Endothelial cell of umbilical vein (primary cell): ENCODE data around the gene NLGN1. TPM values are rescaled to one million over a fixed set of nuclear protein-coding genes. Genes with fewer than 3 reads are reported as not detected.

Source experiments
- BruUV-seq: library from RNA; stranded (reverse); fragments of 400-500 nt; replicated peaks from 2 replicates; lab custom pipeline; 2021; lab: Mats Ljungman, UMichigan
- CTCF ChIA-PET: fragments of 300-600, 350-600 bp; sonication (Branson Sonifier 250); formaldehyde crosslinking; loops from one replicate; lab custom pipeline; 2021; ENCODE audit warnings: antibody characterized with exemption, inconsistent platforms; lab: Charles Lee
- POLR2A ChIA-PET: fragments of 300-600, 350-600 bp; sonication (Branson Sonifier 250); formaldehyde crosslinking; loops from one replicate; lab custom pipeline; 2021; ENCODE audit warnings: antibody characterized with exemption, inconsistent platforms; lab: Charles Lee
- DNase-seq: peaks from one replicate; pipeline ENCODE4 v3.0.0-alpha.2; 2011; ENCODE audit warnings: low read depth, low spot score
- FAIRE-seq: peaks from 2 replicates; lab custom pipeline; 2011; peaks lifted over from hg19 to GRCh38; lab: Jason Lieb, UNC
- H2AFZ ChIP-seq: 2 replicates; pipeline ENCODE4 v1.6.0; 2012; ENCODE audit warnings: low read depth, low read length, control low read depth, inconsistent platforms
- H3K27ac ChIP-seq: 2 replicates; pipeline ENCODE4 v1.5.1; 2011; ENCODE audit warnings: low read depth, mild to moderate bottlenecking, control low read depth, low read length, moderate library complexity; ENCODE audit not compliant: insufficient read depth
- H3K27me3 ChIP-seq, 2 experiments: 2 replicates each; pipeline versions ENCODE4 v1.6.0 to v1.6.1; 2011; ENCODE audit warnings: low read length in 2 of 2, mixed read lengths in 1 of 2; ENCODE audit not compliant: control insufficient read depth in 2 of 2, insufficient read depth in 2 of 2
- H3K36me3 ChIP-seq, 2 experiments: 2 replicates in 1 of 2; 3 replicates in 1 of 2; pipeline ENCODE4 v1.5.1; 2011; ENCODE audit warnings: low read length in 2 of 2, mild to moderate bottlenecking in 1 of 2, moderate library complexity in 1 of 2; ENCODE audit not compliant: control insufficient read depth in 2 of 2, insufficient read depth in 2 of 2; ENCODE audit errors: extremely low read depth in 1 of 2
- H3K4me1 ChIP-seq: 3 replicates; pipeline ENCODE4 v1.5.1; 2011; ENCODE audit warnings: mild to moderate bottlenecking, low read length; ENCODE audit not compliant: control insufficient read depth, insufficient read depth; ENCODE audit errors: extremely low read depth
- H3K4me2 ChIP-seq: 2 replicates; pipeline ENCODE4 v1.6.1; 2011; ENCODE audit warnings: low read length, control low read depth, mixed read lengths; ENCODE audit not compliant: insufficient read depth
- H3K4me3 ChIP-seq, 3 experiments: fragments of 200-600 bp in 1 of 3; sonication (generic), shearing (Covaris generic) in 1 of 3; replicated peaks in 1 of 3; 2 replicates each; pipeline ENCODE4 v1.5.1; 2011 to 2016; ENCODE audit warnings: control low read depth in 3 of 3, low read length in 3 of 3, mild to moderate bottlenecking in 2 of 3, inconsistent platforms in 1 of 3, low read depth in 1 of 3, moderate library complexity in 1 of 3; ENCODE audit not compliant: insufficient read depth in 1 of 3
- H3K79me2 ChIP-seq: 2 replicates; pipeline ENCODE4 v1.6.0; 2012; ENCODE audit warnings: low read length, inconsistent platforms; ENCODE audit not compliant: control insufficient read depth, insufficient read depth
- H3K9ac ChIP-seq: replicated peaks from 2 replicates; pipeline ENCODE3; 2011; ENCODE audit warnings: low read length, control low read depth; ENCODE audit not compliant: insufficient read depth; ENCODE audit errors: extremely low read depth
- H3K9me1 ChIP-seq: replicated peaks from 3 replicates; pipeline ENCODE4 v1.6.0; 2011; ENCODE audit warnings: mild to moderate bottlenecking, low read length; ENCODE audit not compliant: control insufficient read depth, insufficient read depth; ENCODE audit errors: extremely low read depth
- H3K9me3 ChIP-seq: replicated peaks from 2 replicates; pipeline ENCODE4 v1.5.1; 2012; ENCODE audit warnings: low read length, inconsistent platforms; ENCODE audit not compliant: control insufficient read depth, insufficient read depth
- H4K20me1 ChIP-seq: replicated peaks from 2 replicates; pipeline ENCODE3; 2011; ENCODE audit warnings: mild to moderate bottlenecking, low read length; ENCODE audit not compliant: control insufficient read depth, insufficient read depth; ENCODE audit errors: extremely low read depth
- EZH2 ChIP-seq: IDR thresholded peaks from 2 replicates; pipeline ENCODE4 v1.6.1; 2012; ENCODE audit warnings: borderline replicate concordance, low read depth, mild to moderate bottlenecking, moderate library complexity, low read length, inconsistent platforms; ENCODE audit not compliant: severe bottlenecking
- FOS ChIP-seq: IDR thresholded peaks from 2 replicates; pipeline ENCODE4 v1.6.1; 2011; ENCODE audit warnings: mild to moderate bottlenecking, low read length, moderate library complexity, borderline replicate concordance; ENCODE audit not compliant: insufficient read depth
- GATA2 ChIP-seq: IDR thresholded peaks from 2 replicates; pipeline ENCODE4 v1.7.0; 2011; ENCODE audit warnings: low read depth, mild to moderate bottlenecking, moderate library complexity, mixed read lengths, low read length; ENCODE audit not compliant: insufficient read length, insufficient read depth
- JUN ChIP-seq: IDR thresholded peaks from 2 replicates; pipeline ENCODE4 v1.6.1; 2011; ENCODE audit warnings: borderline replicate concordance, low read depth; ENCODE audit not compliant: insufficient read length, insufficient read depth
- MYC ChIP-seq: IDR thresholded peaks from one replicate; pipeline ENCODE4 v1.6.1; 2011; ENCODE audit warnings: mild to moderate bottlenecking, low read depth, low read length
- POLR2A ChIP-seq: IDR thresholded peaks from 2 replicates; pipeline ENCODE4 v1.6.1; 2012; ENCODE audit warnings: low read depth, mild to moderate bottlenecking, control low read depth, low read length
- POLR2AphosphoS5 ChIP-seq: IDR thresholded peaks from 2 replicates; pipeline ENCODE4 v1.6.1; 2012; ENCODE audit warnings: low read depth, mild to moderate bottlenecking, control low read depth, low read length, moderate library complexity; ENCODE audit not compliant: insufficient read depth
- dilution Hi-C: fragments of 300-500 bp; cut with MboI; formaldehyde crosslinking; loops from one replicate; pipeline ENCODE4 v1.15.0; 2019; ENCODE audit warnings: low sequenced_read_pairs; ENCODE audit not compliant: extremely low pct_ligation_motif_present
- intact Hi-C: fragments of 100-400 bp; cut with micrococcal nuclease; formaldehyde crosslinking; loops from one replicate; pipeline ENCODE4 v1.10.0; 2022
- polyA plus RNA-seq, 4 experiments: library from polyadenylated mRNA; depleted of rRNA in 3 of 4; stranded (reverse) in 3 of 4; unstranded in 1 of 4; fragments of >200 nt; gene quantifications; 2 replicates each; pipeline versions ENCODE4 v1.2.1 to v1.2.3, GENCODE V29; 2011 to 2012; ENCODE audit warnings: missing spikeins in 1 of 4
- total RNA-seq: library from RNA; stranded (reverse); gene quantifications from 2 replicates; pipeline ENCODE4 v1.2.3, GENCODE V29; 2021
- TF ChIP-seq, protein P1 (sequence below), 2 donors: IDR thresholded peaks; 1 replicate in 1 of 2; 2 replicates in 1 of 2; pipeline ENCODE4 v1.5.1; 2011; ENCODE audit warnings: low read length in 2 of 2, mild to moderate bottlenecking in 2 of 2, moderate library complexity in 2 of 2, control low read depth in 1 of 2, inconsistent platforms in 1 of 2, low read depth in 1 of 2; ENCODE audit not compliant: insufficient read depth in 1 of 2; ENCODE audit errors: extremely low read depth in 1 of 2
- TF ChIP-seq, protein P2 (sequence below): IDR thresholded peaks from 2 replicates; pipeline ENCODE4 v1.6.1; 2011; ENCODE audit not compliant: insufficient read depth, insufficient read length

The NLGN1 gene
- total and polyA plus RNA-seq, 2 donors (not counting 3 experiments of a cell fraction or from before 2014, with no cell fraction given) = 7.9 to 16.3 TPM

DNA sequence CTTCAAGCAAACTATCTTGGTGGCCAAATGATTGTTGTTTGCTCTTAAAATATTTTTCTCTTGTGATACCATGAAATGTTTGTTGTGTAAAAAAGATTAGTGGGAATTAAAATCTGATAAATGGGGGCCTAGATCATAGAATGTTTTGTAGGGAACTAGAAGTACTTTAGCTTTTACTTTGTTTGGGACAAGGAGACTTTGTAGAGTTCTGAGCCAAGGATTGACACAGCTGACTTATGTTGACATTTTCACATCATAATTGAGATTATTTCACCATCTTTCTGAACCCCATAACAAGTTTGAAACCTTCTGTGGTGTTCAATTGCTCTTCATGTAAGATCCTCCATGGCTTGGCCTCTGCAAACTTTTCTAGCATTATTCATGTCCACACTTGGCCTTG is 235.4 kb downstream of the NLGN1 start:
- CTCF ChIA-PET = no interaction called here
- TF ChIP-seq EZH2 (no peak), GATA2 (no peak), FOS (no peak), MYC (no peak), POLR2A (no peak), JUN (no peak), POLR2AphosphoS5 (no peak)
- TF ChIP-seq, protein P1, sequence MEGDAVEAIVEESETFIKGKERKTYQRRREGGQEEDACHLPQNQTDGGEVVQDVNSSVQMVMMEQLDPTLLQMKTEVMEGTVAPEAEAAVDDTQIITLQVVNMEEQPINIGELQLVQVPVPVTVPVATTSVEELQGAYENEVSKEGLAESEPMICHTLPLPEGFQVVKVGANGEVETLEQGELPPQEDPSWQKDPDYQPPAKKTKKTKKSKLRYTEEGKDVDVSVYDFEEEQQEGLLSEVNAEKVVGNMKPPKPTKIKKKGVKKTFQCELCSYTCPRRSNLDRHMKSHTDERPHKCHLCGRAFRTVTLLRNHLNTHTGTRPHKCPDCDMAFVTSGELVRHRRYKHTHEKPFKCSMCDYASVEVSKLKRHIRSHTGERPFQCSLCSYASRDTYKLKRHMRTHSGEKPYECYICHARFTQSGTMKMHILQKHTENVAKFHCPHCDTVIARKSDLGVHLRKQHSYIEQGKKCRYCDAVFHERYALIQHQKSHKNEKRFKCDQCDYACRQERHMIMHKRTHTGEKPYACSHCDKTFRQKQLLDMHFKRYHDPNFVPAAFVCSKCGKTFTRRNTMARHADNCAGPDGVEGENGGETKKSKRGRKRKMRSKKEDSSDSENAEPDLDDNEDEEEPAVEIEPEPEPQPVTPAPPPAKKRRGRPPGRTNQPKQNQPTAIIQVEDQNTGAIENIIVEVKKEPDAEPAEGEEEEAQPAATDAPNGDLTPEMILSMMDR (IDR thresholded peaks at IDR 0.05; ENCODE audit: extremely low read depth in 1 of 2, insufficient read depth in 1 of 2, low read depth in 1 of 2, low read length in 2 of 2) = no peak
- TF ChIP-seq, protein P2, sequence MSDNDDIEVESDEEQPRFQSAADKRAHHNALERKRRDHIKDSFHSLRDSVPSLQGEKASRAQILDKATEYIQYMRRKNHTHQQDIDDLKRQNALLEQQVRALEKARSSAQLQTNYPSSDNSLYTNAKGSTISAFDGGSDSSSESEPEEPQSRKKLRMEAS = no peak

More for the DNA sequence above, 235.4 kb downstream of the NLGN1 start:
- H3K27me3 ChIP-seq = no peaks in the 10 kb centered on the region
- DNase-seq (no peak), FAIRE-seq (no peak)
- H3K4me2 ChIP-seq = no peak overlapping the region
- H3K79me2 ChIP-seq = no peaks in the 10 kb centered on the region
- H4K20me1 ChIP-seq = no peaks in the 10 kb centered on the region
- H3K36me3 ChIP-seq = no peaks in the 10 kb centered on the region
- no peak overlapping the region for H3K27ac ChIP-seq
- no peak overlapping the region for H3K4me3 ChIP-seq
- no TSS peak for BruUV-seq
- POLR2A ChIA-PET = no interaction called here
- intact Hi-C loops = no loop called here
- H3K9me3 ChIP-seq = no peaks in the 10 kb centered on the region
- dilution Hi-C loops = no loop called here
- H3K4me1 ChIP-seq = peaks cover 6% of the 10 kb centered on the region
- no peaks in the 10 kb centered on the region for H3K9me1 ChIP-seq
- H3K9ac ChIP-seq = no peak overlapping the region
- H2AFZ ChIP-seq = no peak overlapping the region
